Superior temporal gyrus (tissue), 1 donor: ENCODE measurements around the gene TRIP12.
"Not testable (repeated sequence)": the region's sequence is repeated elsewhere in the genome, so short reads cannot be mapped to it uniquely, and the experiment has no call there.

ENCODE experiments used
- DNase-seq: peaks from one replicate; pipeline ENCODE4 v3.0.0-alpha.2; 2016; ENCODE audit errors: extremely low spot score

TRIP12 gene

DNA sequence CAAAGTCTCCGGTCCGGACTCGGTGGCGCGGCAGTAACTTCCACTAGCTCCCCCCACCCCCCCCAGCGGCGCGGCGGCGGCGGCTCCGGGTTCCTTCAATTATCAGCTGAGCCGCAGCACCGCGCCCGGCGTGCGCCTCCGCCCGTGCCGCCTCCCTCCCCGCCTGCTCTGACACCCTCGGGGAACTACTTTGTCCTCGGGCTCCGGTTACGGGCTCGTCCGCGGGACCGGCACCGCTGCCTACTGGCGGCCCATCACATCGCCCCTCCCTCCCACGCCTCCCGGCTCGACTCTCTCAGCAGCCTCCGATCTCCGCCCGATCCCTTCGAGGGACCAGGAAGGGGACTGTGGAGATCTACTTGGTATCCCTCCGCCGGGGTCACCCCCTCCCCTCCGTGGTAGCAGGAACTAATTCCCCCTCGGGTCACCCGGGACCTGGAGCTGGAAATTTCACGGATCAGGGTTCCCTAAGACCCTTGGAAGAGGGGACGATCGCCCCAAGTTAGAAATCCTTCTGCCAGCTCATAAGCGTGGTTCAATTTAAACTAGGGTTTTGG, at the start of gene TRIP12:
TSS of gene TRIP12 (minus strand) at position 118 of the 557 bp plus-strand sequence. CDS start 41,930 bp downstream, outside the sequence.
- DNase-seq = peak; percentile 96

DNA sequence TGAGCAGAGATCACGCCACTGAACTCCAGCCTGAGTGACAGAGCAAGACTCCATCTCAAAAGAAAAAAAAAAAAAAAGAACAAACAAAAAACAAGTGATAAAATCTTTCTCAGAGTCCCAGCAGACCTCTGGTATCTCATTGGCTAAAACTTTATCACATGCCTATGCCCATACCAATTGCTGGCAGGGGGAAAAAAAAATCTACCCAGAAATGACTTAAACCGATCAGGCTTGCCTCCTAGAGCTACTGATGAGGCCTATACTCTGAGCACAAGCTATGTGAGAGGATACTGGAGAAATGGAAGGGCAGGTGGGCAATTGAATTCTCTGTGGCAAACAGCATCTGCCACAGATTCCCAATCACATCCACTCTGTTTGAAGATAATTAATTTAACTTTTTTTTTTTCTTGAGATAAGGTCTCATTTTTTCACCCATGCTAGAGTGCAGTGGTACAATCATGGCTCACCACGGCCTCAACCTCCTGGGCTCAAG, 49.5 kb upstream of the TRIP12 start:
- DNase-seq = no peak

DNA sequence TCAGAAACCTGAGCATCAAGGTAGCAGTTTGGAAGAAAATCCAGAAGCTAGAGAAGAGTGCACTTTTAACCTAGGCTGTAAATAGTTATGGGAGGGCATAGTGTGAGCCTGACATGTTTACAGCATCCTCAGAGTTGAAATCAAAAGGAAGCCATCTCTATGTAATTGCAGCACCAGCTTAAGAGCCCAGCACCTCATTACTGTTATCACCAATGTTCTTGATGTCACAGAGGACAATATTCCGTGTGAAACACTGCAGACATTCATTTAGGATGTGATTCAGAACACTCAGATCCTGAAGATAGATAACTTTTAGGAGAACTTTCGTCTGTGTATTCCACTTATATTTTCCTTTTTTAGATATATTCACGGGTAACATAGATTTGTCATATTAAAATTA, 48.6 kb upstream of the TRIP12 start:
- DNase-seq = no peak

DNA sequence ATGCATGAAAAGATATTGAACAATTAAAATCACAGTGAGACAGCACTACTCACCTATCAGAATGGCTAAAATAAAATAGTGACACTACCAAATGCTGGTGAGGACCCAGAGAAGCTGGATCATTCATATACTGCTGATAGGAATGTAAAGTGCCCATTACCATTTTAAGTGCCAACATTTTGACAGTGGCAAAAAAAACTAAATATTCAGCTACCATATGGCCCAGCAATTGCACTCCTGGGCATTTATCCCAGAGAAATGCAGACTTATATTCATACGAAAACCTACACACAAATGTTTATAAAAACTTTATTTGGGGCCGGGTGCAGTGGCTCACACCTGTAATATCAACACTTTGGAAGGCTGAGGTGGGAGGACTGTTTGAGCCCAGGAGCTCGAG, 48.1 kb upstream of the TRIP12 start:
- DNase-seq = no peak

DNA sequence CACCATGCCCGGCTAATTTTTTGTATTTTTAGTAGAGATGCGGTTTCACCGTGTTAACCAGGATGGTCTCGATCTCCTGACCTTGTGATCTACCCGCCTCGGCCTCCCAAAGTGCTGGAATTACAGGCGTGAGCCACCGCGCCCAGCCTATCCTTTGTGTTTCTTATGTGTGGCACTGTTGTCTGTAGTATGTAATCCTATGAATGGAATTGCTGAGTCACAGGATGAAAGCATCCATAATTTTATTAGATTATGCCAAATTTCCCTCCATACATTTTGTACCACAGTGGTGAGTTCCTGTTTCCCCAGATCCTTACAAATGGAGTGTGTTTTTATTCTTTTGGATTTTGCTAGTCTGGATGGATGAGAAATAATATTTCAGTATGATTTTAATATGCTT, 41.8 kb upstream of the TRIP12 start:
- DNase-seq = not testable (repeated sequence)

DNA sequence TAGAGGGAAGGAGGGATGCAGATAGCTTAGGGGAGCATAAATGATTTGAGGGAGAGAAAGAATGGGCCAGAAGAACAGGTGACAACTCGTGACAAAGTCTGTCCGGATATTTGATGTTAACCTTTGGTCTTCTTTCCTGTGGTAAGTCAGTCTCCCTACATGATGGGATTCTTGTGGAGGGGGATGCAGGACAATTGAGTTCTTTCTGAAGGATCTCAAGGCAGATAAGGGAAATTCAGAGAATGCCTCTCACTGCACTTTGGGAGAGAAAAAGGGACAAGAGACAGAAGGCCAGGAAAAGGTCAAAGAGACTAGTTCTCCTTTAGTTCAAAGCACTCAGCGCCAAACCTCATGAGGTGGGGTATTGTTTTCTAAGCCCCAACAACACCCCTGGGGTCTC, 34.7 kb upstream of the TRIP12 start:
- no peak for DNase-seq

DNA sequence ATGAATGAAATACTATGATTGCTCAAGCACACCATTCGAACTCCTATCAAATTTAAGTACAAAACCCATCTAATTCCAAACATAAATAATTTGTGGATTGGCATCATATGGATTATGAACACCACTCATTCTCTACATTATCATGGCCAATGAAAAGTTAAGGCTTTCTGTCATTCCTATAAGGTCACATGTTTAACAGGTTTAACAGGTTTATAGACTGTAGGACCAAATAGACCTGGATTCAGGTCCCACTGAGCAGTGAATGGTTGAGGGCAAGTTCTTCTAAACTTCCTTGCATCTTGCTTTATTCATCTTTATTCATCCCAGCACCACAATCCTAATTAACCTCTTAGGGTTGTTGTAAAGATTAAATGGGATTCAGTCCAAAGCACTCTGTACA, 33.9 kb upstream of the TRIP12 start:
- DNase-seq = no peak

DNA sequence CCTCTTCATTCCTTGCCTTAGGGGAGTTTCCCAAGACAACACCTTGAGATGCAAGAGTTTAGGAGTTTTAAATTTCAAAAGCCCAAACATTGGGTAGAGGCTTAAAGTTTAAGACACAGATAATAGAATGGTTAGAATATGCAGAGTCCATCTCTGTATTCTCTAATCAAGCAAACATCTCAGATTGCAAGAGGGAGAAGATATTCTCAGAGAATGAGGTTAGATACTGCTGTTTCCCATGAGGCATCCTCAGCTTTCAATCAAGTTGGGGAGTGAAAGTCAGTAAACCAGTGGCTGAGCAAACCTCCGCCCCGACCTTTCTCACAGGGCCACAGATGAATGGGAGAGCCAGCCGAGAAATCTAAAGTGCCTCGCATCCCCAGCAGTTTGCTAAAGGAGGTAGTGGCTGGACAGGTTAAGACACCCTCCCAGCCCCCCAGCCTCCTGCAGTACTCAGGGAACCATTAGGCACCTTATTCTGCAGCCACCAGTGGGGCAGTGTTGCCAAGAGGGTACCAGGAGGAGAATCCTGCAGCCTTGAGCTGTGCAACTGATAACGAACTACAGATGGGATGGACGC, 30.5 kb upstream of the TRIP12 start:
- DNase-seq = no peak

DNA sequence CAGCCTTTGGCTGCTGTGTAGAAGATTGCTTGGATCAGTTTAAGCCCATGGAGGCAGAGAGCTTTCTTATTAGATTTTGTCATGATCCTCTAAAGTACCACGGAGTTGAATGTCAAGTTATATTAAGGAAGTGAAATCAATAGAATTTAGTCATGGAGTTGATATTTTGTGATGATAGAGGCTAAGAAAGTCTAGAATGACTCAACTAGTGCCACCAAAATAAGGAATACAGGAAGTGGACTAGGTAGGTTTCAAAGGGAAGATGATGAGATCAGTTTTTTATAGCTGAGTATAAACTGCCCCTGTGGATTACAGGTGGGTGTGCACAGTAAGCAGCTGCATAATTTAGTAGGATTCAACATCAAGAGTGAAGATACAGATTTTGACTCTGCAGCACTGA, 25.7 kb upstream of the TRIP12 start:
- DNase-seq = no peak

DNA sequence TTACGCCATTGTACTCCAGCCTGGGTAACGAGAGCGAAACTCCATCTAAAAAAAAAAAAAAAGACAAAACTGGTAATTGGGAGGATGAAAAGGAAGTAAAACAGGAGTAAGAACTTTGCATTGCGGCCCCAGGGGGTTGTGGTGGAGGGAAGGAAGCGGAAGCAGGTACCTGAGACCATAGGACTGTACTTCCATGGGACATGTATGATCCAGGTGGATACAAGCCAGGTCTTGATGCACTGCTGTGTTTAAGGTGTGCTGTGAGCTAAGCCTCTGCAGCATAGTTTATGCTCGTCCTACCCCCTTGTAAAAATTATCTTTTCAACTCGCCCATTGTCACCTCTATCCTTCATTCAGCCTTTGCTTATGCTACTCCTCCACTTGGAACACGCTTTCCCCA, 24.2 kb upstream of the TRIP12 start:
- DNase-seq = no peak

DNA sequence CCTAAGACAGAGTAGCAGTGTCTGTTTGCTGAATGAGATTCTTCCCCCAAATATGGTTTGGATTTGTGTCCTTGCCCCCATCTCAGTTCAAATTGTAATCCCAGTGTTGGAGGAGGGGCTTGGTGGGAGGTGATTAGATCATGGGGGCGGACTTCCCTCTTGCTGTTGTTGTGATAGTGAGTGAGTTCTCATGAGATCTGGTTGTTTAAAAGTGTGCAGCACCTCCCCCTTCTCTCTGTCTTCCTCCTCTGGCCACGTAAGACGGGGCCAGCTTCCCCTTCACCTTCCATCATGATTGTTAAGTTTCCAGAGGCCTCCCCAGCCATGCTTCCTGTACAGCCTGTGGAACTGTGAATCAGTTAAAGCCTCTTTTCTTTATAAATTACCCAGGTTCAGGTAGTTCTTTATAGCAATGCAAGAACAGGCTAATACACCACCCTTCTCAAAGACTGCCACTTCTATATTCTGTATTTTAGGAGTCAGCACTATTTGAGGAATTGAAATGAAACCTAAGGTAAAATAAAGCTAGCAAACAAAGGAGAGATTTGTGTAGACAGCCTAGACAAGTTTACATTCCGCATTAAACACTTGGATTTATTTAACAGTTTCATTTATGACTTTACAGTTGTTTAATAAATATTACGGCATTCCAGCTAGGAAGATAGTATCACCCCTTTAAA, 22.1 kb upstream of the TRIP12 start:
- no peak for DNase-seq

DNA sequence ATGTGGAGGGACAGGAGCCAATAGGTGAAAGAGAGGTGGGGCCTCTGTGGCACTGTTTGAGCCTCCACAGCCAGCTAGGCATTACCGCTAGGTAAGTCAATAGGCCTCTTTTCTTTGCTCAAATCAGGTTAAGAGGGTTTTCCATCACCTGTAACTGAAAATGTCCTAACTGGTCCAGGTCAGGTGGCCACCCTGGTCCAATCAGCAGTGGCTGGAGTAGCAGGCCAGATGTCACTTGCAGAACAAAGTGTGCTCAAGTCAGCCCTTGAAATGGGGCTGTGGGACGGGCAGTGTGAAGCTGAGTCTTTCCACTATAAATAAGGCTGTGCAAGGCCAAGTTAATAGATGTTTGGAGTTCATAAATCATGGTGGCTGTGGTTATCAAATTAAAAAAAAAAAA, 21.4 kb upstream of the TRIP12 start:
- no peak for DNase-seq

DNA sequence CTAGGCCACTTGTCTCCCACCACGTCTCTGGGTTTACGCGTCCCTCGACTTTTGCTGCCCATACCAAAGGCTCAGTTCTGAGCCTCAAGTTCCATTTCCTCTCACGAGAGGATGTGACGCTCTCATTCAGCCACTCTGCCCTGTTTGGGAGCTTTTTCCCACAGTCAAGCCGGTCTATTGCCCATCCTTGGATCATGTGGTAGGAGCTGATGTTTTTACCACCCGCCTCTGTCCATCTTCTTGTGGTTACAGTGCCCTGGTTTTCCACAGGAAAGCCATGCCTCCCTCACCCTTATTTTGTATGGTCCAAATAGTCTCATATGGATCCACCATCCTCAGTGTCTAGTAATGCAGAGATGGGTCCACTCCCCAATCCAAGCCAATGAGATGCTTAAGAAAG, 20.9 kb upstream of the TRIP12 start:
- no peak for DNase-seq

DNA sequence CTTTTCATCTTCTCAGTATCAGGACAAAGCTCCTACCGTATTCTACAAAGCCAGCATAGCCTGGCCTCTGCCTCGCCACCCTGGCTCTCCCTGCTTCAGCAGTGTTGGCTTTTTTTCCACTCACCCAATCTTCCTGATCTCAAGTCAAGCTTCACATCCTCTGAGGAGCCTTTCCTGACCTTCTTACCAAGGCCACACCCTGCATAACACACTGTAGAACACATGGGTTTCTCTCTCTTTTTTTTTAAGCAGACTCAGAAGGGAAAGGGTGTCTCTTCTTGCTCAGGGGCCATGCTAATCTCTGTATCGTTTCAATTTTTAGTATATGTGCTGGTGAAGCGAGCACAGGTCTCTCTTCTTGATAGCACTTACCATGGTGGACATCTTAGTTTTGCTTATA, 15.7 kb upstream of the TRIP12 start:
- no peak for DNase-seq

DNA sequence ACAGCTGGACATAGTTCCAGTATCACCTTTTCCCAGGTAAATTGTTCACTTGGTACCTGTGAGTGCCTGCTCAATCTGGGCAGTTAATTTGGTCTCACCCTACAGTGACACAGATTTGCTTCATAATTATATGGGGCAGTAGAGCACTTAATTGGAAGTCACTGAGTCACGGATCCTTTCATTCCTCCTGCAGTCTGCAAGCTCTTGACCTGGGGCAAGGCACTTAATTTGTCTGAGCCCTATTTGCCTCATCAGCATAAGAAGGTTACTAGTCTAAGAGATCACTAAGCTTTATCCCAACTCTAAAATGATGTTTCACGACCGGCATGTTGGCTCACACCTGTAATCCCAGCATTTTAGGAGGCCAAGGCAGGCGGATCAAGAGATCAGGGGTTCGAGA, 9.4 kb upstream of the TRIP12 start:
- DNase-seq = no peak

DNA sequence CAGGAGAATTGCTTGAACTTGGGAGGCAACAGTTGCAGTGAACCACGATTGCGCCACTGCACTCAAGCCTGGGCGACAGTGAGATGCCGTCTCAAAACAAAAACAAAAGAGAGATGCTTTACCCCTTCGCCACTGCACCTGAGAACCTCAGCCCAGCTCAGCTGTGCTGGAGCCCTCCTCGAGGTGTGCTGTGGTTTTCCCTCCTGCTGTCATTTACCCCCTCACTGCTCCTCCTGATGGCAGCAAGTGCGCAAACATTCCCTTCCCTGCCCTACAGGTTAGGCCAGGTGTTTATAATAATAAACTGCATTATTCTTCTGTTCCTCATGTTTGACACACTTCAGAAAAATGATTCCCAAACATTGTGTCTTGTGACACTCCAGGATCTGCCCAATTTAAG, 8.8 kb upstream of the TRIP12 start:
- DNase-seq = no peak

DNA sequence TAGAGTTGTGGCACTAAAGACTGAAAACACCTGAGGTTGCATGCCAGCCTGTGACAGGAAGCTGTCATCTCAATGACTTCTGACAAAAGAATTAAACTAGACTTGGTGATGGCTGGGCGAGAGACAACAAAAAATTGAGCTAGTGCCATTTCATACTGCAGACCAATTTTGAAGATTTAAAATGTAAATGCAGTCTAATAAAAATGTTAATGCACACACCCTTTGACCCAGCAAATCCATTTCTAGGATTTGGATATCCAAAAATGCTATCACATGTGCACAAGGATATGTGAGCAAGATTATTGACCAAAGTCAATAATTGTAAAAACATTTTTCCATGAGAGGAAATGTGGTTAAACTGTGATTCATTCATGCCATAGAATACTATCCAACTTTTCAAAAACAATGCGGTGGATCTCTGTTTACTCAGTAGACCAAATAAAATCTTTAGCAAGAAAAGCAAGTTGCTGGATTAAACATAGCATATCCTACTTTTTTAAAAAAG, 6.1 kb upstream of the TRIP12 start:
- DNase-seq = no peak

DNA sequence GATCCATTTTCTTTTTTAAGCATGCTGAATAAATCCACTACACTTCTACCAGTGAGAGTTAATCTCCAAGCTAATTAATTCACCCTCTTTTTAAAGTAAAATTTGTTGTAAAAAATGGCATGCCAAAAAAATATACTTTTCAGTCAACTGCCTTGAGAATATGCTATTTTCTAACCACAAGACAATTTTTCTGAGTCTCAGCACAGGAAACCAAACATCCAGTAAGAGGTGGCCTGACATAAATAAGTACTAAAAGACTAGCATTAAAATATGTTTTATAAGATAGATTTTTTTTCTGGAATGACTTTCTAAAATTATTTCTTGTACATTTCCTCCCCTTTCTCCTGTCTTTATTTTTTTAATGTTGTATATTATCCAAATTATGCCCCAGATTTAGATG, 3.4 kb upstream of the TRIP12 start:
- DNase-seq = no peak

DNA sequence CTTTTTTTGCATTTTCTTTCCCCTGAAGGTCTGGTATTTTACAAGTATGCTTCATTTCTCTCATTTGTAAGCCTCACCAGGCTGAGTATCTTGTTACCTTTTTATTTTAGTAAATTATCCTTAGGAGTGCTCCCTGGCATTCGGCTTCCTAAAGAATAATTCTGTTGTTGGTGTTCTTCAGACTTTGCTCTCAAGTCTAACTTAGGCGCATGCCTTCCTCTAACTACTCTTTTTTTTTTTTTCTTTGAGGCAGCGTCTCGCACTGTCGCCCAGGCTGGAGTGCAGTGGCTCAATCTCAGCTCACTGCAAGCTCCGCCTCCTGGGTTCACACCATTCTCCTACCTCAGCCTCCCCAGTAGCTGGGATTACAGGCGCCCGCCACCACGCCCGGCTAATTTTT, 2.7 kb upstream of the TRIP12 start:
- not testable (repeated sequence) for DNase-seq

DNA sequence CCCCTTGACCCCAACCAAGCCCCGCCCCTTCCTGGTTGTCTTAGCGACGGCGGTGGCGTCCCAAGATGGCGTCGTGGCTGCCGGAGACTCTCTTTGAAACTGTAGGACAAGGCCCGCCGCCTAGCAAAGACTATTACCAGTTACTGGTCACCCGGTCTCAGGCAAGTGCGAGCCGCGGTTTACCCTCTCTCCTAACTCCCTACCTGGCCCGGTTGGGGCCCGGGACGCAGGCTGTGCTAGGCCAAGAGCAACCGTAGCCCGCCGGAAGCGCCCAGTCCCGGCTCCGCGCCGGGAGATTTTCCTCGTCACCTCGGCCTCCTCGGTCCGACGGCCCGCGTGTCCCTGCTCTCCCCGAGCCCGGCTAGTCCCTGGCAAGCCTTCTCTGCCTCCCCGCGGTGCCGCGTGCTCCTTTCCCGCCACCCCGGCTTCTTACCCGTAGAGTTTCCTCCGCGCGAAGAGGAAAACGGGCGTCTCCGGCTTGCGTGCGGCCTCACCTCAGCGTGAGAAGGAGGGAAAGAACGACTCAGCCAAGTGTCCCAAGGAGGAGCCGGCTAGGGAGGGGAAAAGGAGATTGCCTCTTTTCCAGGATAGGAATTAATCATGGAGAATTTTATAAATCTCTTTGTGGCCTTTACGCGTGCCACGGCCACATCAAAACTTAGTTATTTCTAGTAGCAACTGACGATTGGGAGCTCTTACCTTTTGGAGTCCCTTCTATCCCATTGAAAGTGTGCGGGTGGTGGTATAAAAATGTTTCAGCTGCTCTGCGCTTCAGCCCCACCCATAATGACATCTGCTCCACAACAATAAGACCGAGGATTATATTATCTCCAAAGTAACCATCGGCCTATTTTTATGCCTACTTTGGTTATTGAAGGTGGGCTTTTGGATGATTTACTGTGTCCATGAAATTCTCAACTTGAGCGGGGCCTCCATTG, 909 bp upstream of the TRIP12 start, which contains the start of gene FBXO36:
TSS of gene FBXO36 (plus strand) at position 55 of the 938 bp plus-strand sequence. CDS start at position 66, 11 bp downstream.
- DNase-seq = no peak

DNA sequence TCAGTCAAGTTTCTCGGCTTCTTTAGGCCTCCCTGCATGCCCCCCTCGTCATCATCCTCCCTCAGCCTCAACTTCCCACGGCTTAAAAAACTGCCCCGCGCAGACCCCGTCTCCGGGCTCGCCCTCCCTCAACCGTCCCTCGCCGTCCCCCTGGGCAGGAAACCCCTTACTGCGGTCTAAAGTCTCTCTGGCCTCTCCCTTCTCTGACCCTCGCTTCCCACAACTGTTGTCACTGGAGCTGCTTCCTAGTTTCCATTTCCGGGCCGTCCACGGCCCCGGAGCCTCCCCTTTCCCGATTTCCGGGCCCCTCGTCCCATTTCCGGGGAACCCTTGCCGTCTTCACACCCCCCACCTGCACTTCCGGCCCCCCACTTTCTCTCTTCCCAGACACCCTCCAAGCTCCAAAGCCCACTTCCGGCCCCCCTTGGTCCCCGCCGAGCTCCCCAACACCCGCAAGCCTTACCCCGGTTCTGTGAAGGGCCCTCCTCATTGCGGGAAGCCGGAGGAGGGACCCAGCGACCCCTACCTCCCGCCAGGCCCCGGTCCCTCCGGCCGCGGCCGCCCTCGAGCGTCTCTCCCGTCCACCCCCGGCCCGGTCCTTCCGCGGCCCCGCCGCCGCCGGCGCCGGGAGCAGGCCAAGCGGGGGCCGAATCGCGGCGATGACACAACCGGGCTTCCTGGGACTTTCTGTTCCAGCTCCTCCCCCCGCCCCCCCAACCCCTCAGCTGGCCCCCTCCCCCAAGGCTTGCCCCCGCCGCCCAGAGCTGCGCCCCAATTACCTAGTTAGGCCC, 513 bp downstream of the TRIP12 start:
- DNase-seq = peak; percentile 76
